Measurements from ENCODE around the gene NHS.
"Not testable (repeated sequence)": the region's sequence is repeated elsewhere in the genome, so short reads cannot be mapped to it uniquely, and the experiment has no call there.

NHS gene

DNA sequence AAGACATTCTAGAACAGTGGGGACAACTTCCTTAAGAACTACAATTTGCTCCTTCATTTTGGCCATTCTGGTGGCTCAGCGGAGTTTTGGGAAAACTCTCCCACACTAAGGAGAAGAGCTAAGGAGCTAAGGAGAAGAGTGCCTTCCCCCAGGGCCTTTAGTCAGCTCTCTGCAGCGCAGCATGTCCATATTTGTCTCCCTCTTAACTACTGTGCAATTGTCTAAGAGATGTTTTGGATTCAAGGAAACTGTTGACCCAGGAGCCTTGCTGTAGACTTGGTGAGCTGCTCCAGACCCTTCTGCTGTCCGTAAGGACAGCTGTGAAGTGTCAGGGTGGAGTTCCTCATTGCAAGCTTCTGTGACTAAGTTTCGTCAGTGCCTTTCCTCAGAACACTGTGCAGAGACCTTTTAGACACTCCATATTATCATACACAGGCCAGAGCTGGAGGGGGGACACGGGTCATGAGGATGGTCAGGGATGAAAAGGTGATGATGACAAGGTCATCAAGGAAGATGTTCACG lies 179.0 kb downstream of the NHS start:
- DNase-seq, result no peak

DNA sequence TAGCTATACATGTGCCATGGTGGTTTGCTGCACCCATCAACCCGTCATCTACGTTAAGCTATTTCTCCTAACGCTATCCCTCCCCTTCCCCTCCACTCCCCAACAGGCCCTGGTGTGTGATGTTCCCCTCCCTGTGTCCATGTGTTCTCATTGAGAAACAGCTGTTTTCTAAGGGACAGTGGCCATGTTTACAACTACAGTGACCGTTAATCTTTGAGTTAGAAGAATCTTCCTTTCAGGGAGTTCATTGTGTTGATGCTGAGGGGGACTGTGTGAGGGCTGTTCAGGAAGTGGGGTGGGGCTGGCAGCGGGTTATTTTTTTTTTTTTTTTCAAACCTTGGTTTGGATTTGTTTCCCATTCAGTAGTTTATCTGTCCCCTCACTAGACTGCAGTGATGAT lies 179.9 kb downstream of the NHS start:
- DNase-seq, result no peak

DNA sequence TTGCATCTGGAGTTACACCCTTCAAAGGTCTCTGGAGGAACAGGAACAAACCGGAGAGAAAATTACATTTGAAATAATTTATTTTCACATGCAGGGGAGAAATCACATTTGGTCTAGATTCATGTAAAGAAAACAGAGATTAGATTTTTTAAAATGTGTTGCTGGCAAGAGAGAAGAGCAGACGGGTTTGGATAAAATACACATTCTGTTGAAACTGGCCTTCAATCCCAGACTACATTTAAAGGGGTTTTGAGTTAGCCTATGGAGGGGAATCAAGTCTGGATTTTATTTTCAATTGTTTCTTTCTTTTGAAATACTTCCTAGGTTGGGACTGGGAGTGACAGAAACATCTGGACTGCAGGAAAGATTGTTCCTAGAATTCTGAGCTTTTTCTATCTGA lies 180.8 kb downstream of the NHS start:
- DNase-seq, result no peak

DNA sequence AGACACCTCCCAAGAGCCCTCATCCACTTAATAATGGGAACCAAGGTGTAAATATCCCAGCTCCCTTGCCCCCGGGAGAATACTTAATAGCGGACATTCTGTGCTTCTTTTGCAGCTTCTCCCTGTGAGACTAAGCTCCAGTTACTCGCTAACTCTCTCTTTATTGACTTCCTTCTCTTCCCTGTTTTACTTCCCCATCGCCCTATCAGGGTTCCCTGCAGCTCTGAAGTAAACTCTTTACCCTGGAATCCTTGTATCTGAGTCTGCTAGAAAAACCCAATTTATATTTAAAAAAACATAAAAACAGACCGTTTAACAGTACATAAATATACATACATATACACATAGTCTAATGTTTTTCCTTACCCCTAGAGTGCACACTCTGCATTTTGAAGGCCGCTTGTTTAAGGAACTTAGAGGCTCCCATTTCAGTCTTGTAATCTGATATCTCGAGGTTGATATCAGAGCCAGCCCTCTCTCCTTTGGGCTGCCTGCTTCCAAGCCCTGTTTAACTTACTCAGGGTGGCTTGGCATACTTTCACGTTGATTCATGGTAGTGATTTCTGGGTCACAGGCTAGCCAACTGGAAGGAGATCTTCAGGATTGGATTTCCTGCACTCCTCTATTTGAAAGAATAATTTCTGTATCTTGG lies 184.9 kb downstream of the NHS start:
- peak; percentile 12 for DNase-seq

DNA sequence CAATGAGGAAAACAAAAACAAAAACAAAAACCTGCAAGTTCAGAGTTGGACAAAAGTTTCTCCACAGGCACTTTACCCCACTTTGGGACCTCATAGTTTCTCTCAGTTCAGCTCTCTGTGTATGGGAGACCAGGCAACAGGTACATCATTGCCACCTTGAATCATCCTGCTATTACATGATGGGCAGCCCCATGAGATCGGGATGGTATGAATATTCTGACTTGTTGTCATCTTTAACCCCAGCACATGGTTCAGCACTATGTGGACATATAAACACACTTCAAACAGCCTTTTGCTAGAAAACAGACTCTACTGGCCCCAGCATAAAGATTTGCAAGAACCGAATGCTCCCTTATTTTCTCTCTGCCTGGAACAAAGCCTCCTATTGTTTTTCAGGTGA lies 185.4 kb downstream of the NHS start:
- DNase-seq, result no peak

DNA sequence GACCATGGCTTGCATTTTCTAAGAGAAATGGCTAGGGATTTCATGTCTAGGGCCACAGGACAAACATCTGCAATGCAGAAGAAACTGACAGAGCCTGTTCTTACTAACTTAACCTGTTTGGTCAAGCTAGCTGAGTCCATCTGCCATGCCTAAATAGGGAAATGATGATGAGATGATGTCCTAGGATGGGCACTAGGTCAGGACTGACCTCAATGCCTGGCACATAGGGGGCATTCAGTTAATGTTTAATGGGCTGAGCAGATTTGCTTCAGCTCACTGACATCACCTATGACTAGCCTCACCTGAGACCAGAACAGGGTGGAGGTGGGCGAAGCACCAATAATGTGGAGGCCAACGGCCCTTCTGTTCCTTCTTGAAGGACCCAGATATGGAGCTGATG lies 188.1 kb downstream of the NHS start:
- no peak for DNase-seq

DNA sequence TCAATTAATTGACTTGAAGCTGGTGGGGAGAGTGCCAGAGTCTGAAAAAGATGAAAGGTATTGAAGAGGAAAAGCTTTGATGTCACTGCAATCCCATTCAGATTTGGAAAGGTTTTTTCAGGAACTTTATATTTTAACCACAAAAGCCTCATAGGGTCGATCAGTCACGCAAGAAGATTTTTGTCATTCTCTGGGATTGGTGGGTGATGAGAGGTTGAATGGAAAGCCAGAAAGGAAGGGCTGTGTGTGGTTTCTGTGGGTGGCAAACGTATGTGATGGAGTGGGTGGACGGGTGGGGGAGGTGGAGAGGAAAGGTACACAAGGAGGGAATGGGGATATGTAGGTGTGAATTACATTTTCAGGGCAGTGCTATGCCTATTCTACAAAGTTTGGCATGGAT lies 188.5 kb downstream of the NHS start:
- no peak for DNase-seq

DNA sequence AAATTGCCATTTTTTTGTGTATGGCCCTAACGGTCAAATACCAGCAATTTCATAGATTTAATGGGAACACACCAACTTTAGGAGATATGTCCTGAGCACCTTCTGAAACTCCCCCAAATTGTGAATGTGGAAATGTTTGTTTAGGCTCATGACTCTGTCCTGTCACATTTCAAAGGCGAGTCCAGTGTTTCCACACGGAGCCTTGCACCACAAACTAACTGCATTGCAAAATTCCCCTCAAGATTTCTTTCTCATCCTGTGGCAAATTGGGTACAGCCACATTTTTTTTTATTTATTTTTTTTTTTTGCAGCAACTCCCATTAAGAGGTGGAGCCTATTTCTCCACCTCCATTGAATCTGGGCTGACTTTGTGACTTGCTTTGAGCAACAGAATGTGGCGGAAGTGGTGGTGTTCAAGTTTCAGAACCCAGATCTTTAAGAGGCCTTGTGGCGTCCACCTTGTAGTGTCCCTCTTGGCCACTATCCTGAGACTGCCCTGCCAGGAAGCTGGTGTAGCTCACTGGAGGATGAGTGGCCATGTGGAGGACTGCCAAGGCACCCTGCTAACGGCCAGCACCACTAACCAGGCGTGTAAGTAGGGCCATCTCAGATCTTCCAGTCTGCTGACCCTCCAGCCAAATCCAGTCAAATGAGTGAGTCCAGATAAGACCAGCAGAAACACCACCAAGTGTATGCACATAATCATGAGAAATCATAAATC lies 189.8 kb downstream of the NHS start:
- DNase-seq, result no peak

DNA sequence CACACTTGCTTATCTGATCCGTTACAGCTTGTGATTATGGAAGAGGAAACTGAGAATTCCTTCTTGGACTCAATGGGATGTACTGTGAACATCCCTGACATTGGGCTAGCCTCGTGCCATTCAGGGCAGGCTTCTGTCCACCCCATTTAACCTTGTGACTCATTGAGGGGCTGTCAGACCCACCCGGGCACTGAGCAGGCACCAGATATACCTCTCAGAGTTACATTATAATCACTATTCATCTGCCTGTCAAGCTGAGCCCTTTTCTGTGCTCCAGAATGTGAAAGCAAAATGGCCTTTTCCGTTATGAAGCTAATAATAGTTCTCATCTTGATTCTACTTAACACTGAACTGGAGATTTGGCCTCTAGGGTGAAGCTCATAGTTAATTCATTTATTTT lies 191.7 kb downstream of the NHS start:
- no peak for DNase-seq

DNA sequence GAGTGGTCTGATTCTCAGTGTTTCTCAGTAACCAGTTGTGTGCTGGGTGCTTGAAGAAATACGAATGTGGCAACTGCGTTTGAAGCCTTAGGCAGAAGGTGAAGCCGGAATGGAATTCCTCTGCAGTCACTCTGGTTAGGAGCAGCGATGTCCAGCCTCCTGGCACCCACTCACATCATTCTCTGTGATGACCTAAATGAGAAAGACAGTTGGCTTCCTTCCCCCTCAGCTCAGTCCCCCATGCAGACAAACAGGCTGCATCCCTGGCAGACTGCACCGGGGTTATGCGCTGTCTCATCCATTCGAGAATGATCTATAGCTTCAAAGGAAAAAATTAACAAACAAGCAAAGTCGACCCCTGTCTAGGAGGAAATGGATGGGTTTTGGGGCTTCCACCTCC lies 192.2 kb downstream of the NHS start:
- no peak for DNase-seq

DNA sequence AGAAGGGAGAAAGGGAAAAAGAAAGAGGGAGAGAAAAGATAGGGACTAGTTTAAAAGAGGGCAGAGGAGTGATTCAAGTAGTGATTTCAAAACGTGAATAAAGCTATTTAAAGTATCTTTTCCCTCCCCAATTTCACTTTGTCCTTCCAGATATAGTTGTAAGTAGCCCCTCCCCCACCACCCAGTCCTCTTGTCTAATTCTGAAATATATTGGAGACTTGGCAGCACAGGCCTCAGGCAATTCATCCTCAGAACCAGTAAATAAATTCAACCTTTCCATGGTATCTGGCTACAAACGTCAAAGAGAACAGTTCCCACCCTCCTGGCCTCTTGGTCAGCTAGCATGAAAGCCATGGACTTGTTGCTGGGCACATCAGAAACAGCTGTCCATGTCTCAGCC lies 192.8 kb downstream of the NHS start:
- DNase-seq, result no peak

DNA sequence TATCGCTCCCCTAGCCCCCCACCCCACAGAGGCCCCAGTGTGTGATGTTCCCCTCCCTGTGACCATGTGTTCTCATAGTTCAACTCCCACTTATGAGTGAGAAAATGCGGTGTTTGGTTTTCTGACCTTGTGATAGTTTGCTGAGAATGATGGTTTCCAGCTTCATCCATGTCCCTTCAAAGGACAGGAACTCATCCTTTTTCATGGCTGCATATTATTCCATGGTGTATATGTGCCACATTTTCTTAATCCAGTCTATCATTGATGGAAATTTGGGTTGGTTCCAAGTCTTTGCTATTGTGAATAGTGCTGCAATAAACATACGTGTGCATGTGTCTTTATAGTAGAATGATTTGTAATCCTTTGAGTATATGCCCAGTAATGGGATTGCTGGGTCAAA lies 193.8 kb downstream of the NHS start:
- not testable (repeated sequence) for DNase-seq

DNA sequence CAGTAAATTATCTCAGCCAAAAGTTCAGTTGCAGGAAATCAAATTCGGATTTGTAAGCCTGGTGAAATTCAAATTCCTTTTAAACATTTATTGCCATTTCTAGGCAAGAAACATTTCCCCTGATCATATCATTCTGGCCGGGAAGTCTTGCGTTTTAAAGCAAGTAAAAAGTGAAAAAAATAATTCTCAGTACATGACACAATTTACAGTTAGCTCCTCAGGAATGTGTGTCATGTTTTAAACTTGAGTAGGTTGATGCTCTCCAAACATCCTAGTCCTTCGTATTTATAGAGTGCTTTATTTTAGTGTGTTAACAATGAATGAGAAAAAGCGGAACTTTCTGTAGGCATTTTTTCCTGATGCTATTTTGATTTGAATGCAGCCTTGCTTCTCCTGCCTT lies 204.0 kb downstream of the NHS start:
- no peak for DNase-seq

DNA sequence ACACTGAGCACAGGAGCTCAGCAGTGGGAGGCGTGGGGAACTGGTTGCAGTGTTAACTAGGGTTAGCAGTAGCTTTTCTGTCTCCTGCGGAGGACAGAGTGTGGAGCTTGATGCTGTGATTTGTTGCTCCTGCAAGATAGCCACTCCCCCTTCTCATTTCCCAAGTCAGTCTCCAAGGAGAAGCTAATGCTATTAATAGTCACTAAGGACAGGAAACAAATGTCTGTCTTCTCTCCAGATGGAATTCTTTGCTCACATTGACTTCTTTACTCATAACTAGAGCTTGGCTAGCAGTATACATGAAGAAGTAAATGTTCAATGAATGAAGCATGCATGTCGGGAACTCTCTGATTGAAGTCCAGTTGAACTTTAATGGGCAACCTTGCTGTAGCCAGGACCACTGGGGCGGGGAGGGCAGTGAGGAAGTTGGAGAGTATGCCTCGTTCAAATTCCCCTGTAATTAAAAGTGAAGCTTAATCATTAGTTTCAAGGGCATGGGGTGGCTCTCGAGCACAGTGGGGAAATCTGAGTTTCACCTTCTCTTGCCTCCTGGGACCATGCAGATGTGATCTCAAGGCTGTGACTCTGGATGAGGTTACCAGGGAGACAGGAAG lies 205.6 kb downstream of the NHS start:
- no peak for DNase-seq

DNA sequence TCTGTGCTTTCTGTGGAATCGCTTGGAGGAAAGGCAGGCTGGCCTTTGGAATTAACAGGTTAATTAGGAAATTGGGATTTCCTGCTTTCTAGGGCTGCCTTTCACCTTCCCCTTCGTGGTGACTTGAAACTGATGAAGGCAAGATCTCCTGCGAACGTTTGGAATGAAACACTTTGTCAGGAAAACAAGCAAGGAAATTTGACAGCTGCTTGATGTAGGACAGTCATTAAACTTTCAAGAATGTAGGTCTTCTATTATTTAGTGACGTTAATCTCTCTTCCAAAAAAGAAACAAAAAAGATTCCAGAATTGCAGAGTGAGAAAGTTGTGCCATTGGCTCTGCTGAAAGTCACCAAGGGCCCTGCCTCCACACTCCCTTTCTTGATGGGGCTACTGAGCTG lies 206.6 kb downstream of the NHS start:
- DNase-seq, result no peak

DNA sequence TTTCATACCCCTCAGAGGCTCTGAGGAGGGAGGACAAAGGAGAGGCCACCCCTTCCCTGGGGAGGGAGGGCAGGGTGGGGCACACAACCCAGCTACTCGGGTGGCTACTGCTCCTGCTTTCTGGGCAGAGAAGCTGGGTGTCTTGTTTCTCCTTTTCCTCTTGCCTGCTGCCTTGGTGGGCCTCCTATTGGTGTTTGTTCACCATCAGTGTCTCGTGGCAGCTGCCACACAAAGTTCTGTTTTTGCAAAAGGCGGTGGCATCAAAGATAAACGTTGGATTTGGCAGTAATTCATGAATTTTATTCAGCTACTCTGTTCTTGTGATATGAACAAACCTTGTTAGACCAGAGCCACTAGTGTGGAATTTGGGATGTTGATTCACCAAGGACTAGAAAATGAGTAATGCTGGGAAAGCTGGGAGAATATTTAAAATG lies 209.3 kb downstream of the NHS start:
- DNase-seq, result no peak

DNA sequence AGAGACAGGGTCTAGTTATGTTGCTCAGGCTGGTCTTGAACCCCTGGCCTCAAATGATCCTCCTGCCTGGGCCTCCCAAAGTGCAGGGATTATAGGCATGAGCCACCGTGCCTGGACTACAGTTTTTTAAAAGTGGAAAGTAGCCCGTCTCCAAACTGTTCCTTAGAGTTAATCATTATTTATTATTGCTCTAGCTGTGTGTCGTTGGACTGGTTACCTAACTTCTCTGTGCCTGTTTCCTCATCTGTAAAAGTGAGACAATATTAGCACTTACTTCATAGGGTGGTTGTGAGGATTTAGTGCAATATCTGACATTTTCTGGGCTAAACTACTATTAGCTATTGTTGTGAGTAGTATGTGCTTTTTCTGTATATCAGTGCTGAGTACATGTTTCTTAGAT lies 210.0 kb downstream of the NHS start:
- DNase-seq, result no peak

DNA sequence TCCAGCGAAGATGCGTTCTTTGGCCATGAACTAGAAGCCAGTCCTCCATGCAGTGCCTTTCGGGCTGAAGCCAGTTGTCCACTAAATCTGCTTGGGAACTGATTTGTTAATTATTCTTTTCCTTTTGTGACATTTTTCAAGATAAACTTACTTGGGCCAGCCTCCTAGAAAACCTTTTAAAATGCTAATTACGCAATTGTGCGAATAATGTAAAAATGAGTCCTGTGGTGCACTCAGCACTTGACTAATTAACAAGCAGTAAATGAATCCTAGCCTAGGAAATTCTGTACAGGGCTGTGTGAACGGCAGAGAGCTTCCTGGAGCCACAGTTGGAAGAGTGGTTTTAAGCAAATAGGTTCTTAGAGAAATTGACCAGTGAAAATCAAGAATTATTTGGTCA lies 212.4 kb downstream of the NHS start:
- no peak for DNase-seq

DNA sequence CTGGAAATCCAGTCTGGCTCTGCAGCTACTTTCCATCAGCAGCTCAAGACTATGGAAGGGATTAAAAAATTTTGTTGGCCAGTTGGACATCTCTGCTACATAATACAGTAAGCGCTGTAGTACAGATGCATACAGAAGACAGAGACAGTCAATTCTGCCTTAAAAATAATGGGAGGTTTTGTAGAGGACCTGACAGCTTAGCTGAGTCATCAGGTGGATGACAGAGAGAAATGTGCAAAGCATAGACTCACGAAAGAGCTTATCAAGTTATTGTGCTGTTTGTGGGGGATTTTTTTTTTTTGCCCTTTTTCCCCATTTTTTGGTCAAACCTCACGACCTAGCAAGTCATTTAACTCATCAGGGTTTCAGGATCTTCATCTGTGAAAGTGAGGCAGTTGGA lies 213.3 kb downstream of the NHS start:
- no peak for DNase-seq

DNA sequence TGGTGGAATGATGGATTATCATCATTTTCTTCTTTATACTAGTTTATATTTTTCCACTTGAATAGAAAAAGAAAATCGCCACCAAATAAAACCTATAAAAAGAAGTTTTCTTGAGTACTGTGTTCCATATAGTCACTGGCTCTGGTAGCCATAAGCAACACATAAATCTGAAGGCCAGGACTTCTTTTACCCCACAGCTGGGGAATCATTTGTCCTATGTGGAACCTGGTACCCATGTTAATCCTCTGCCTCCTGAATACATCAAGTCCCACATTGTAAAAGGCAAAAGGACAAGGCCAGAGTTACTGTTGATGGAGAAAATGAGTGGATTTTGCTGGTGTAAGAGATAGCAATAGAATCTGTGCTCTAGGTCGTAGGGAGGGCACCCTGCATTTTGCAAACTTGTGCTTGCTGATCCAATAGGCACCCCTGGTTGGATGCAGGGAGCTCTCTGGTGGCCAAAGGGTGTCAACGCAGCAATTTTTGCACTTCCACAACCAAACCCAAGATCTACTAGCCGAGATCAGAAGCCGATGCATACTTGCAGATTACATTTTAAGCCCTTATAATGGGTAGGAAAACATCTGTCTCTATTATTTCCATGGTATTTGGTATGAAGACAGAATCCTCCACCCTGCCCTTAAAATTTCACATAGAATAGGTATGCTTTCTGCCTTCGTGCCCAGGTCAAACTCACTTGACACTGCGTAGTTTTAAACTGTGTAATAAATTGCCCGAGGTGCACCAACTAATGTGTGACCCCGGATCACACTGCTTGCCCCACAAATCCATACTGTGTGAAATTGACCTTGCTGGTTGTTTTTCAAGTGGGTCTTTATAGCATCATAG lies 216.1 kb downstream of the NHS start:
- peak; percentile 27 for DNase-seq

DNA sequence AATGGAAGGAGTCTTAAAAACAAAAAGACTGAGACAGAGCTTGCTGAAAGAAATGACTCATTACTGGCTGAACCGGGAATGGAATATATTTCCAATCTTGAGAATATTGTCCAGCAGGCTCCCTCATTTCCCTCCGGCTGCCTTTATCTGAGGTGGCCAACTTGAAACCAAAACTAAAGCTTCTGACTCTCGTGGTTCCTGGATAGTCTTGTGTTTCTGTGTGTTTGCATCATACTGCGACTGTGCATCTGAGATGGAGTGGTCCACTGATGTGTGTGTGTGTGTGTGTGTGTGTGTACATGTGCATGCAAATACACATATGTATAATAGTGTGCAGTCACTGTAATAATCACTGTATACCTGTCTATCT lies 216.7 kb downstream of the NHS start:
- DNase-seq, result no peak

DNA sequence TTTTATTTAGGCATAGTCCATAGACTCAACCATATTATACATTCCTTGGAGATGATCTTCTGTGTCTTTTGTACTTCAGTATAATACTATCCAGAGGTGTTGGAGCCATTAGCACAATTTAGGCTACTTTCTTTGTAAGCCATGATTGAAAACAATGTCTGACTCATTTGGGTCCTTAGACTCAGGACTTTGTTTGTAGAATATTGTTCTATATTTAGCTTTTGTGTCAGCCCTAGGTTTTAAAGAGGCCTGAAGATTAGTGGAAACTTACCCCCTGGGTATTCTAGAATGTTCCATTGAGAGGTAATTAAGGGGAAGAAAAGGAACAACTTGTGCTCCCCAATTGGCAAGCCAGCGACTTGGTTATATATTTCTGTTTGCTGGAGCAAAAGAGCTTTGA lies 217.1 kb downstream of the NHS start:
- no peak for DNase-seq

DNA sequence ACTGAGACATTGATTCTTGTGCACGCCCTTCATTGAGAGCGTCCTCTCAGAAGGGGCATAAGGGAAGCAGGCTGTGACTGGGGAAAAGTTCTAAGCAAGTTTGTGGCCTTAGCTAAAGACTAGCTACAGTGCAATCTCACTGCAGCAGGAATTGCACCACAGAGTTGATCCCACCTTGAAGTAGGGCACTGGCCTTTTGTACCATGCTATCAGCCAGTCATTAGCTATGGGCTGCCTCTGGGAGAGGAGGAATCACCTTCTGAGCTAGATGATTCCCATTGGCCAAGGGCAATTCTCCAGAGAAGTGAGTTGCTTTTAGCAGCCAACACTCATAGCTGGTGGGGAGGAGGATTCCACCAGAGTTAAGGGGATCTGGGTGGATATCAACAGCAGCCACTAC lies 219.7 kb downstream of the NHS start:
- DNase-seq, result no peak
